Astrocyte (in vitro differentiated cells and primary cell): ENCODE data around the gene CAMKK2. TPM values are rescaled to one million over a fixed set of nuclear protein-coding genes. Genes with fewer than 3 reads are reported as not detected.

Source experiments
- DNase-seq: peaks from one replicate; pipeline ENCODE4 v3.0.0-alpha.2; 2010; ENCODE audit warnings: low read depth
- FAIRE-seq: peaks from 2 replicates; lab custom pipeline; 2011; peaks lifted over from hg19 to GRCh38; lab: Jason Lieb, UNC
- H2AFZ ChIP-seq: 2 replicates; pipeline ENCODE4 v1.6.0; 2012; ENCODE audit warnings: low read depth, low read length, inconsistent platforms
- H3K27ac ChIP-seq: 2 replicates; pipeline ENCODE4 v1.5.1; 2011; ENCODE audit warnings: low read depth, low read length, inconsistent platforms
- H3K27me3 ChIP-seq: 2 replicates; pipeline ENCODE4 v1.6.0; 2011; ENCODE audit warnings: low read length, inconsistent platforms; ENCODE audit not compliant: insufficient read depth
- H3K36me3 ChIP-seq: 2 replicates; pipeline ENCODE4 v1.5.1; 2011; ENCODE audit warnings: low read length, inconsistent platforms; ENCODE audit not compliant: insufficient read depth
- H3K4me1 ChIP-seq: 2 replicates; pipeline ENCODE4 v1.5.1; 2011; ENCODE audit warnings: low read length, inconsistent platforms; ENCODE audit not compliant: insufficient read depth
- H3K4me2 ChIP-seq: 2 replicates; pipeline ENCODE4 v1.6.0; 2012; ENCODE audit warnings: low read length, inconsistent platforms
- H3K4me3 ChIP-seq: 2 replicates; pipeline ENCODE4 v1.5.1; 2011; ENCODE audit warnings: low read depth, mild to moderate bottlenecking, low read length, inconsistent platforms; ENCODE audit not compliant: insufficient read depth
- H3K79me2 ChIP-seq: 2 replicates; pipeline ENCODE4 v1.6.0; 2012; ENCODE audit warnings: mild to moderate bottlenecking, low read length, inconsistent platforms; ENCODE audit not compliant: insufficient read depth
- H3K9ac ChIP-seq: 2 replicates; pipeline ENCODE4 v1.6.0; 2012; ENCODE audit warnings: mild to moderate bottlenecking, low read length, inconsistent platforms
- H3K9me3 ChIP-seq: 2 replicates; pipeline ENCODE4 v1.5.1; 2012; ENCODE audit warnings: low read depth, mild to moderate bottlenecking, low read length, inconsistent platforms; ENCODE audit not compliant: insufficient read depth
- H4K20me1 ChIP-seq: 2 replicates; pipeline ENCODE4 v1.6.0; 2012; ENCODE audit warnings: low read length, inconsistent platforms; ENCODE audit not compliant: insufficient read depth
- H3K27ac Mint-ChIP-seq: one replicate; pipeline ENCODE4 v1.8.0; 2021; ENCODE audit warnings: mild to moderate bottlenecking, mixed read lengths; ENCODE audit not compliant: unreplicated experiment
- H3K27me3 Mint-ChIP-seq: one replicate; pipeline ENCODE4 v1.8.0; 2021; ENCODE audit warnings: low read depth, mixed read lengths; ENCODE audit not compliant: unreplicated experiment
- H3K36me3 Mint-ChIP-seq: one replicate; pipeline ENCODE4 v1.8.0; 2021; ENCODE audit warnings: low read depth, mixed read lengths; ENCODE audit not compliant: unreplicated experiment
- H3K4me1 Mint-ChIP-seq: one replicate; pipeline ENCODE4 v1.8.0; 2021; ENCODE audit warnings: low read depth, mixed read lengths; ENCODE audit not compliant: unreplicated experiment
- H3K4me3 Mint-ChIP-seq: one replicate; pipeline ENCODE4 v1.8.0; 2021; ENCODE audit warnings: mild to moderate bottlenecking, moderate library complexity, mixed read lengths; ENCODE audit not compliant: unreplicated experiment
- H3K9me3 Mint-ChIP-seq: one replicate; pipeline ENCODE4 v1.8.0; 2021; ENCODE audit warnings: mild to moderate bottlenecking, mixed read lengths; ENCODE audit not compliant: unreplicated experiment
- EZH2 ChIP-seq: IDR thresholded peaks from 2 replicates; pipeline ENCODE4 v1.6.1; 2012; ENCODE audit warnings: mild to moderate bottlenecking, low read length, inconsistent platforms; ENCODE audit not compliant: insufficient read depth
- total RNA-seq: library from RNA; stranded (reverse); gene quantifications from 2 replicates; pipeline ENCODE4 v1.2.1, GENCODE V29; 2021
- TF ChIP-seq, protein P1 (sequence below): IDR thresholded peaks from 2 replicates; pipeline ENCODE4 v1.5.1; 2011; ENCODE audit warnings: low read depth, mild to moderate bottlenecking, inconsistent platforms, low read length, moderate library complexity; ENCODE audit not compliant: insufficient read depth

The CAMKK2 gene
- total RNA-seq, 1 donor from 2014 or later, result 22.0 TPM

DNA sequence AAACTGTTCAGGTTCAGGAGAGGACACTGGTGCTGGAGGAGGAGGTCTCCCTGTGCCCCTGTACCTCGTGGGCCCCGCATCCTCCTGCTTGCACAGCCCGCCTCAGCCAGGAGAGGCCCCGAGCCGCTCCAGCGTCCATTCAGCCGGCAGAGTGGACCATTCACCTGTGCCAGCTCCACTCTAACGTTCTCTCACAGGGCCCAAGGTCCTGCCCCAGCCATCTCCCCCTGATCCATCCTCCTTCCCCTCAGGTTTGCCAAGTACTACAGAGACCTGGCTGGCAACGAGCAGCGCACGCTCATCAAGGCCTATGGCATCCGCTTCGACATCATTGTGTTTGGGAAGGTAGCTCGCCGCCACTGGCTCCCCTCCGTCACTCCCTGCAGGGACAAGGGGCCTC is 64.3 kb downstream of the CAMKK2 start:
- Mint-ChIP-seq H3K9me3 (no peaks in the 10 kb centered on the region), H3K27ac (no peak overlapping the region), H3K4me1 (no peaks in the 10 kb centered on the region)

GRCh38 chr12:121230538-121230907 is 66.0 kb downstream of the CAMKK2 start:
- H3K9ac ChIP-seq, result no peak overlapping the region

More for the DNA sequence above, 64.3 kb downstream of the CAMKK2 start:
- H3K79me2 ChIP-seq, result no peaks in the 10 kb centered on the region
- H3K4me3 ChIP-seq, result no peak overlapping the region
- TF ChIP-seq EZH2, result no peak
- TF ChIP-seq, protein P1, sequence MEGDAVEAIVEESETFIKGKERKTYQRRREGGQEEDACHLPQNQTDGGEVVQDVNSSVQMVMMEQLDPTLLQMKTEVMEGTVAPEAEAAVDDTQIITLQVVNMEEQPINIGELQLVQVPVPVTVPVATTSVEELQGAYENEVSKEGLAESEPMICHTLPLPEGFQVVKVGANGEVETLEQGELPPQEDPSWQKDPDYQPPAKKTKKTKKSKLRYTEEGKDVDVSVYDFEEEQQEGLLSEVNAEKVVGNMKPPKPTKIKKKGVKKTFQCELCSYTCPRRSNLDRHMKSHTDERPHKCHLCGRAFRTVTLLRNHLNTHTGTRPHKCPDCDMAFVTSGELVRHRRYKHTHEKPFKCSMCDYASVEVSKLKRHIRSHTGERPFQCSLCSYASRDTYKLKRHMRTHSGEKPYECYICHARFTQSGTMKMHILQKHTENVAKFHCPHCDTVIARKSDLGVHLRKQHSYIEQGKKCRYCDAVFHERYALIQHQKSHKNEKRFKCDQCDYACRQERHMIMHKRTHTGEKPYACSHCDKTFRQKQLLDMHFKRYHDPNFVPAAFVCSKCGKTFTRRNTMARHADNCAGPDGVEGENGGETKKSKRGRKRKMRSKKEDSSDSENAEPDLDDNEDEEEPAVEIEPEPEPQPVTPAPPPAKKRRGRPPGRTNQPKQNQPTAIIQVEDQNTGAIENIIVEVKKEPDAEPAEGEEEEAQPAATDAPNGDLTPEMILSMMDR, result no peak
- H3K27ac ChIP-seq, result no peak overlapping the region
- no peak overlapping the region for H3K4me2 ChIP-seq
- DNase-seq (no peak), FAIRE-seq (no peak)
- no peaks in the 10 kb centered on the region for H3K4me1 ChIP-seq
- H2AFZ ChIP-seq, result no peak overlapping the region
- H3K9ac ChIP-seq, result no peak overlapping the region
- no peaks in the 10 kb centered on the region for H3K9me3 ChIP-seq
- Mint-ChIP-seq H3K36me3 (peaks cover 9% of the 10 kb centered on the region), H3K27me3 (no peaks in the 10 kb centered on the region), H3K4me3 (no peak overlapping the region)
- no peaks in the 10 kb centered on the region for H3K36me3 ChIP-seq
- H3K27me3 ChIP-seq, result no peaks in the 10 kb centered on the region
- H4K20me1 ChIP-seq, result no peaks in the 10 kb centered on the region

More at GRCh38 chr12:121230538-121230907, 66.0 kb downstream of the CAMKK2 start:
- Mint-ChIP-seq H3K9me3 (no peaks in the 10 kb centered on the region), H3K36me3 (peaks cover 12% of the 10 kb centered on the region), H3K4me3 (no peak overlapping the region), H3K27me3 (no peaks in the 10 kb centered on the region), H3K27ac (no peak overlapping the region), H3K4me1 (no peaks in the 10 kb centered on the region)
- TF ChIP-seq, protein P1, result no peak
- TF ChIP-seq EZH2, result no peak
- no peaks in the 10 kb centered on the region for H3K79me2 ChIP-seq
- no peaks in the 10 kb centered on the region for H3K36me3 ChIP-seq
- no peak overlapping the region for H3K4me2 ChIP-seq
- no peak overlapping the region for H3K4me3 ChIP-seq
- no peaks in the 10 kb centered on the region for H3K4me1 ChIP-seq
- FAIRE-seq (no peak), DNase-seq (no peak)
- H2AFZ ChIP-seq, result no peak overlapping the region
- H3K27me3 ChIP-seq, result no peaks in the 10 kb centered on the region
- H3K27ac ChIP-seq, result no peak overlapping the region
- no peaks in the 10 kb centered on the region for H3K9me3 ChIP-seq
- no peaks in the 10 kb centered on the region for H4K20me1 ChIP-seq
